B cell (primary cell): ENCODE measurements around the gene XPNPEP2. TPM values are rescaled to one million over a fixed set of nuclear protein-coding genes. Genes with fewer than 3 reads are reported as not detected.

Experiments
- ATAC-seq: fragments of 200-7000 bp; cut with Tn5 transposase; one replicate; pipeline ENCODE4 v1.10.0; 2021; ENCODE audit warnings: low read depth, mild to moderate bottlenecking, moderate number of reproducible peaks, moderate library complexity
- CTCF ChIA-PET: fragments of 350-600 bp; sonication (Branson Sonifier 250); formaldehyde crosslinking; loops from one replicate; lab custom pipeline; 2021; ENCODE audit warnings: antibody characterized with exemption, inconsistent platforms; lab: Charles Lee
- POLR2A ChIA-PET: fragments of 350-600 bp; sonication (Branson Sonifier 250); formaldehyde crosslinking; loops from one replicate; lab custom pipeline; 2021; ENCODE audit warnings: antibody characterized with exemption; lab: Charles Lee
- DNase-seq: peaks from one replicate; pipeline ENCODE4 v3.0.0; 2013
- H2AFZ ChIP-seq: 2 replicates; pipeline ENCODE4 v1.6.1; 2012; ENCODE audit warnings: mild to moderate bottlenecking, low read depth, low read length; ENCODE audit not compliant: insufficient read depth, poor library complexity, severe bottlenecking
- H3K27ac ChIP-seq, 2 donors: 1 replicate in 1 of 2; 2 replicates in 1 of 2; pipeline ENCODE4 v1.5.1; 2012 to 2013; ENCODE audit warnings: low read length in 2 of 2, mild to moderate bottlenecking in 2 of 2, moderate library complexity in 1 of 2
- H3K27me3 ChIP-seq, 4 experiments: fragments of 200-600 bp in 1 of 4; sonication (generic) in 1 of 4; replicated peaks in 1 of 4; 1 replicate in 2 of 4; 2 replicates in 2 of 4; pipeline versions ENCODE4 v1.6.1 to v1.7.0; 2013 to 2016; ENCODE audit warnings: low read length in 3 of 4, mild to moderate bottlenecking in 2 of 4, mixed read lengths in 1 of 4, moderate library complexity in 1 of 4; ENCODE audit not compliant: insufficient read depth in 4 of 4, control insufficient read depth in 3 of 4; ENCODE audit errors: control extremely low read depth in 1 of 4
- H3K36me3 ChIP-seq, 2 experiments: replicated peaks in 1 of 2; 1 replicate in 1 of 2; 2 replicates in 1 of 2; pipeline versions ENCODE4 v1.6.1 to v1.7.1; 2013; ENCODE audit warnings: low read length in 1 of 2; ENCODE audit not compliant: insufficient read depth in 2 of 2, control insufficient read depth in 1 of 2; ENCODE audit errors: control extremely low read depth in 1 of 2, extremely low read depth in 1 of 2
- H3K4me1 ChIP-seq, 2 donors: fragments of 200-600 bp in 1 of 2; sonication (generic) in 1 of 2; 1 replicate in 1 of 2; 2 replicates in 1 of 2; pipeline versions ENCODE4 v1.5.1 to v1.6.1; 2013 to 2017; ENCODE audit warnings: low read length in 2 of 2; ENCODE audit not compliant: control insufficient read depth in 2 of 2, insufficient read depth in 2 of 2
- H3K4me2 ChIP-seq: replicated peaks from 2 replicates; pipeline ENCODE3; 2012; ENCODE audit warnings: mild to moderate bottlenecking, low read depth, low read length; ENCODE audit not compliant: poor library complexity, severe bottlenecking
- H3K4me3 ChIP-seq, 5 experiments: fragments of 200-600 bp in 1 of 5; sonication (generic) in 1 of 5; 1 replicate in 3 of 5; 2 replicates in 2 of 5; pipeline versions ENCODE4 v1.5.1 to v1.7.0; 2011 to 2016; ENCODE audit warnings: low read length in 4 of 5, mild to moderate bottlenecking in 4 of 5, low read depth in 2 of 5, control low read depth in 1 of 5, moderate library complexity in 1 of 5; ENCODE audit not compliant: insufficient read depth in 1 of 5; ENCODE audit errors: control extremely low read depth in 1 of 5, extremely low read depth in 1 of 5
- H3K79me2 ChIP-seq: fragments of 200-600 bp; sonication (generic); one replicate; pipeline ENCODE4 v1.6.0; 2016; ENCODE audit warnings: low read length; ENCODE audit not compliant: control insufficient read depth, insufficient read depth
- H3K9ac ChIP-seq: fragments of 200-600 bp; sonication (generic); 2 replicates; pipeline ENCODE4 v1.6.1; 2017; ENCODE audit warnings: mild to moderate bottlenecking, low read length, moderate library complexity
- H3K9me3 ChIP-seq, 3 donors: one replicate each; pipeline versions ENCODE4 v1.6.1 to v1.7.1; 2013; ENCODE audit warnings: low read length in 2 of 3; ENCODE audit not compliant: control insufficient read depth in 2 of 3, insufficient read depth in 1 of 3; ENCODE audit errors: control extremely low read depth in 1 of 3
- H4K20me1 ChIP-seq: 2 replicates; pipeline ENCODE4 v1.6.0; 2012; ENCODE audit warnings: mild to moderate bottlenecking, low read length; ENCODE audit not compliant: insufficient read depth, control insufficient read depth, poor library complexity, severe bottlenecking
- H3K27ac Mint-ChIP-seq: one replicate; pipeline ENCODE4 v1.8.0; 2021; ENCODE audit warnings: mixed read lengths
- H3K27me3 Mint-ChIP-seq: one replicate; pipeline ENCODE4 v1.8.0; 2021; ENCODE audit warnings: mixed read lengths
- H3K4me1 Mint-ChIP-seq: one replicate; pipeline ENCODE4 v1.8.0; 2021; ENCODE audit warnings: mixed read lengths
- H3K4me3 Mint-ChIP-seq: one replicate; pipeline ENCODE4 v1.8.0; 2021; ENCODE audit warnings: mixed read lengths
- H3K9me3 Mint-ChIP-seq: one replicate; pipeline ENCODE4 v1.8.0; 2022; ENCODE audit warnings: mixed read lengths; ENCODE audit not compliant: insufficient read depth
- CTCF ChIP-seq: fragments of 200-600 bp; IDR thresholded peaks from one replicate; pipeline ENCODE4 v1.8.0; 2022; ENCODE audit warnings: antibody characterized with exemption, mild to moderate bottlenecking
- EZH2 ChIP-seq: IDR thresholded peaks from 2 replicates; pipeline ENCODE4 v1.6.1; 2012; ENCODE audit warnings: borderline replicate concordance, low read depth, mild to moderate bottlenecking, moderate library complexity, low read length; ENCODE audit not compliant: insufficient read depth, poor library complexity, severe bottlenecking
- WGBS: methylation state at CpG from one replicate; pipeline ENCODE4 v1.1.5; 2013; ENCODE audit warnings: missing lambda C conversion rate; ENCODE audit not compliant: insufficient coverage; 5-methylcytosine and 5-hydroxymethylcytosine counted together
- intact Hi-C: fragments of 100-400 bp; cut with micrococcal nuclease; formaldehyde crosslinking; loops from one replicate; pipeline ENCODE4 v1.10.0; 2022
- polyA plus RNA-seq: library from polyadenylated mRNA; depleted of rRNA; stranded (reverse); fragments of >200 nt; gene quantifications from 2 replicates; pipeline ENCODE4 v1.2.3, GENCODE V29; 2012
- total RNA-seq, 2 donors: library from RNA; stranded (reverse); fragments of 120-200 nt in 1 of 2; gene quantifications; 1 replicate in 1 of 2; 2 replicates in 1 of 2; pipeline versions ENCODE4 v1.2.3 to v1.2.4, GENCODE V29; 2013 to 2022

The XPNPEP2 gene
- total and polyA plus RNA-seq, 2 donors (not counting 1 experiment from before 2014, with no cell fraction given), result 0.31 TPM; not detected in 1

GRCh38 chrX:129781680-129782495 is 43.1 kb downstream of the XPNPEP2 start:
- intact Hi-C loops, result loop anchor here (1.0 to 5.0 kb wide), 4 partner anchors 9 to 105 kb away; partner anchors contain the start of gene XPNPEP2
- no peaks in the 10 kb centered on the region for H3K27me3 Mint-ChIP-seq
- 0% methylated on average over 1 of the region's 10 CpGs for WGBS
- peak overlapping the region; percentile 97 for H3K27ac Mint-ChIP-seq
- TF ChIP-seq EZH2, result no peak
- no peak for TF ChIP-seq CTCF
- Histone ChIP-seq H4K20me1 (peaks cover 49% of the 10 kb centered on the region), H2AFZ (no peak overlapping the region), H3K9me3 (no peaks in the 10 kb centered on the region), H3K27me3 (no peaks in the 10 kb centered on the region), H3K4me2 (peak overlapping the region; percentile 85), H3K4me1 (peaks cover 75 to 80% of the 10 kb centered on the region in 2 donors), H3K36me3 (peaks cover 0 to 33% of the 10 kb centered on the region in 2 experiments), H3K4me3 (peak overlapping the region; percentile 56 to 81 (median 65)), H3K79me2 (peaks cover 92% of the 10 kb centered on the region), H3K9ac (peak overlapping the region; percentile 82), H3K27ac (peak overlapping the region; percentile 63 to 81)
- ChIA-PET POLR2A (interaction anchor here (0.8 to 4.2 kb wide), 9 partner anchors 10 to 44 kb away, joined by 3 to 35 read pairs (median 8); no protein-coding TSS in a partner anchor), CTCF (interaction anchor here (1.1 to 4.5 kb wide), 9 partner anchors 10 to 104 kb away, joined by 3 to 32 read pairs (median 9); no protein-coding TSS in a partner anchor)
- H3K4me1 Mint-ChIP-seq, result peaks cover 64% of the 10 kb centered on the region
- H3K9me3 Mint-ChIP-seq, result no peaks in the 10 kb centered on the region
- DNase-seq (peak; percentile 7), ATAC-seq (no peak)
- peak overlapping the region; percentile 89 for H3K4me3 Mint-ChIP-seq
